ENCODE data around the gene FBXL7.

The FBXL7 gene

GRCh38 chr5:15831408-15831807 is 331.4 kb downstream of the FBXL7 start:
- Histone ChIP-seq H3K27me3 (ENCODE audit: low read depth, low read length) (no peaks in the 10 kb centered on the region), H3K4me2 (ENCODE audit: low read length) (no peak overlapping the region), H3K36me3 (replicated peaks; ENCODE audit: low read depth, low read length) (no peaks in the 10 kb centered on the region), H3K9me3 (ENCODE audit: insufficient read depth, low read length) (no peaks in the 10 kb centered on the region), H3K27ac (ENCODE audit: low read length) (no peak overlapping the region), H3K4me1 (ENCODE audit: low read length) (no peaks in the 10 kb centered on the region), H3K4me3 (ENCODE audit: low read length) (no peak overlapping the region), H4K20me1 (ENCODE audit: insufficient read depth, low read length) (no peaks in the 10 kb centered on the region), H3K79me2 (ENCODE audit: low read length) (no peaks in the 10 kb centered on the region), H3K9ac (ENCODE audit: low read length) (no peak overlapping the region), H2AFZ (ENCODE audit: low read depth, low read length) (no peak overlapping the region)
- TF ChIP-seq CTCF (IDR thresholded peaks at IDR 0.05; ENCODE audit: low read depth, low read length), result no peak
- TF ChIP-seq EZH2phosphoT487 (IDR thresholded peaks at IDR 0.05; ENCODE audit: low read depth), result no peak

- H3K4me3 ChIP-seq (ENCODE audit: low read length), result no peak overlapping the region
- H3K4me1 ChIP-seq (ENCODE audit: low read length), result no peaks in the 10 kb centered on the region
- H3K27me3 ChIP-seq (ENCODE audit: low read depth, low read length), result no peaks in the 10 kb centered on the region
- no peak overlapping the region for H3K4me2 ChIP-seq (ENCODE audit: low read length)
- no peak overlapping the region for H2AFZ ChIP-seq (ENCODE audit: low read depth, low read length)
- H3K79me2 ChIP-seq (ENCODE audit: low read length), result no peaks in the 10 kb centered on the region
- H3K27ac ChIP-seq (ENCODE audit: low read length), result no peak overlapping the region
- no peaks in the 10 kb centered on the region for H3K36me3 ChIP-seq (replicated peaks; ENCODE audit: low read depth, low read length)
- no peak for TF ChIP-seq EZH2phosphoT487 (IDR thresholded peaks at IDR 0.05; ENCODE audit: low read depth)
- no peak for TF ChIP-seq CTCF (IDR thresholded peaks at IDR 0.05; ENCODE audit: low read depth, low read length)
- H3K9me3 ChIP-seq (ENCODE audit: insufficient read depth, low read length), result no peaks in the 10 kb centered on the region
- H4K20me1 ChIP-seq (ENCODE audit: insufficient read depth, low read length), result no peaks in the 10 kb centered on the region
- H3K9ac ChIP-seq (ENCODE audit: low read length), result no peak overlapping the region
Measured at GRCh38 chr5:15833365-15833764, 333.4 kb downstream of the FBXL7 start.

GRCh38 chr5:15834596-15835245 is 334.7 kb downstream of the FBXL7 start:
- H3K4me1 ChIP-seq (ENCODE audit: low read length), result no peaks in the 10 kb centered on the region
- no peaks in the 10 kb centered on the region for H3K79me2 ChIP-seq (ENCODE audit: low read length)
- no peak overlapping the region for H3K4me3 ChIP-seq (ENCODE audit: low read length)
- no peaks in the 10 kb centered on the region for H4K20me1 ChIP-seq (ENCODE audit: insufficient read depth, low read length)
- H3K9me3 ChIP-seq (ENCODE audit: insufficient read depth, low read length), result no peaks in the 10 kb centered on the region
- H3K4me2 ChIP-seq (ENCODE audit: low read length), result no peak overlapping the region
- no peak overlapping the region for H3K9ac ChIP-seq (ENCODE audit: low read length)
- H3K27ac ChIP-seq (ENCODE audit: low read length), result no peak overlapping the region
- no peak overlapping the region for H2AFZ ChIP-seq (ENCODE audit: low read depth, low read length)
- H3K36me3 ChIP-seq (replicated peaks; ENCODE audit: low read depth, low read length), result no peaks in the 10 kb centered on the region
- TF ChIP-seq CTCF (IDR thresholded peaks at IDR 0.05; ENCODE audit: low read depth, low read length), result no peak
- TF ChIP-seq EZH2phosphoT487 (IDR thresholded peaks at IDR 0.05; ENCODE audit: low read depth), result no peak
- H3K27me3 ChIP-seq (ENCODE audit: low read depth, low read length), result no peaks in the 10 kb centered on the region

GRCh38 chr5:15835514-15835913 is 335.5 kb downstream of the FBXL7 start:
- no peak overlapping the region for H3K4me3 ChIP-seq (ENCODE audit: low read length)
- no peak overlapping the region for H2AFZ ChIP-seq (ENCODE audit: low read depth, low read length)
- no peaks in the 10 kb centered on the region for H3K36me3 ChIP-seq (replicated peaks; ENCODE audit: low read depth, low read length)
- H3K9me3 ChIP-seq (ENCODE audit: insufficient read depth, low read length), result no peaks in the 10 kb centered on the region
- H3K4me2 ChIP-seq (ENCODE audit: low read length), result no peak overlapping the region
- H3K9ac ChIP-seq (ENCODE audit: low read length), result no peak overlapping the region
- H3K27ac ChIP-seq (ENCODE audit: low read length), result no peak overlapping the region
- H4K20me1 ChIP-seq (ENCODE audit: insufficient read depth, low read length), result no peaks in the 10 kb centered on the region
- no peak for TF ChIP-seq EZH2phosphoT487 (IDR thresholded peaks at IDR 0.05; ENCODE audit: low read depth)
- TF ChIP-seq CTCF (IDR thresholded peaks at IDR 0.05; ENCODE audit: low read depth, low read length), result no peak
- H3K79me2 ChIP-seq (ENCODE audit: low read length), result no peaks in the 10 kb centered on the region
- H3K4me1 ChIP-seq (ENCODE audit: low read length), result no peaks in the 10 kb centered on the region
- no peaks in the 10 kb centered on the region for H3K27me3 ChIP-seq (ENCODE audit: low read depth, low read length)

Measured in OCI-LY3 (cell line).